Measurements from ENCODE around the gene ZMAT5. TPM values are rescaled to one million over a fixed set of nuclear protein-coding genes. Genes with fewer than 3 reads are reported as not detected.

Gene ZMAT5
- total and polyA plus RNA-seq, 2 of the 13 experiments (the other 11 are each of a cell fraction or from before 2014, with no cell fraction given), result 20.7 to 27.8 TPM

DNA sequence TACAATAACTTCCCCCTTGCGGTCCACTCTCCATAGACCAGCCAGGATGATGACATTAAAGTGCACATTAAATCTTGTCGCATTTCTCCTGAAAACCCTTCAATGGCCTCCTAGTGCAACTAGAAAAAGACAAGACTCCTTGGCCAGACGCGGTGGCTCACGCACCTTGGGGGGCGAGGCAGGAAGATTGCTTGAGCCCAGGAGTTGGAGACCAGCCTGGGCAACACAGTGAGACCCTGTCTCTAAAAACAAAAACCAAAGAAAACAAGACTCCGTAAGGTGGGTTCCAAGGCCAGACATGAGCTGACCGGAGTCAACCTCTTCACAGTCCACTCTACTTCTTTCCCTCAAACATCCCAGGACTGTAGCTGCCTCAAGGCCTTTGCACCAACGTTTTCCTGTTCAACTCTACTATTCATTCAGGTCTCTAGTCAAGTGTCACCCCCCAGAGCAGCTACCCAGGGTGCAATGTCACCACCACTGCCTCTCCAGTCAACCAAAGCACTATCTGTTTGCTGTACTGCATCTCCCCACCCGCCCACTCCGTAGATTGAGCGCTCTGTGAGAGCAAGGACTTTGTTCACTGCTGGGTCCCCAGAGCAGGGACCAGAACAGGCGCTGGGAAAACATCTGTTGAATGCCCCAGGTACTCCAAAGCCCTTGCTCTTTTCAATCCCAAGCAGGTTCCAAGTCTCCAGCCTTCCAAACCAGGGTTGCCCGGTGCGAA lies 739 bp downstream of the ZMAT5 start (continued):
- no peak for TF ChIP-seq RERE (CRISPR knock-in tag; IDR thresholded peaks at IDR 0.05; ENCODE audit: low read depth)
- TF ChIP-seq HNRNPLL (IDR thresholded peaks at IDR 0.05; ENCODE audit: low read depth, low read length, poor library complexity, severe bottlenecking), result no peak
- TF ChIP-seq ZNF614 (CRISPR knock-in tag; IDR thresholded peaks at IDR 0.05; ENCODE audit: borderline replicate concordance), result no peak
- peak; percentile 26; the same call in 1 of the 2 replicates for TF ChIP-seq ZNF264 (CRISPR knock-in tag; IDR thresholded peaks at IDR 0.05)
- no peak for TF ChIP-seq HDAC2 (CRISPR knock-in tag; IDR thresholded peaks at IDR 0.05)
- no peak for TF ChIP-seq ZBTB37 (CRISPR knock-in tag; IDR thresholded peaks at IDR 0.05)
- no peak for TF ChIP-seq NR2F1 (CRISPR knock-in tag; IDR thresholded peaks at IDR 0.05)
- TF ChIP-seq GABPB1 (CRISPR knock-in tag; IDR thresholded peaks at IDR 0.05), result no peak
- TF ChIP-seq ZNF460 (CRISPR knock-in tag; IDR thresholded peaks at IDR 0.05; ENCODE audit: borderline replicate concordance), result 0 out of 2 replicates have a peak, but pooled peaks have one; percentile 8
- no peak; the same call in 1 of the 2 replicates for TF ChIP-seq KLF6 (CRISPR knock-in tag; IDR thresholded peaks at IDR 0.05)
- no peak for TF ChIP-seq TGIF2 (CRISPR knock-in tag; IDR thresholded peaks at IDR 0.05)
- no peak for TF ChIP-seq ZNF773 (CRISPR knock-in tag; IDR thresholded peaks at IDR 0.05; ENCODE audit: borderline replicate concordance)
- no peak for TF ChIP-seq U2AF2 (IDR thresholded peaks at IDR 0.05; ENCODE audit: low read depth, low read length)
- no peak for TF ChIP-seq ZNF331 (CRISPR knock-in tag; IDR thresholded peaks at IDR 0.05)
- no peak for TF ChIP-seq KMT2A (CRISPR knock-in tag; IDR thresholded peaks at IDR 0.05)
- peak; percentile 66 for TF ChIP-seq UBTF (CRISPR knock-in tag; IDR thresholded peaks at IDR 0.05)
- TF ChIP-seq SNAI1 (CRISPR knock-in tag; IDR thresholded peaks at IDR 0.05; ENCODE audit: borderline replicate concordance), result 0 out of 2 replicates have a peak, but pooled peaks have one; percentile 9
- no peak for TF ChIP-seq YEATS4 (CRISPR knock-in tag; IDR thresholded peaks at IDR 0.05; ENCODE audit: borderline replicate concordance)
- TF ChIP-seq ATRX (CRISPR knock-in tag; IDR thresholded peaks at IDR 0.05; ENCODE audit: borderline replicate concordance), result no peak
- TF ChIP-seq HMG20A (CRISPR knock-in tag; IDR thresholded peaks at IDR 0.05; ENCODE audit: borderline replicate concordance), result no peak
- TF ChIP-seq ZNF234 (CRISPR knock-in tag; conservative IDR thresholded peaks at IDR 0.05), result no peak
- TF ChIP-seq ZC3H13 (CRISPR knock-in tag; IDR thresholded peaks at IDR 0.05), result peak; percentile 40; the same call in 1 of the 2 replicates
